Progenitor cell of endocrine pancreas (in vitro differentiated cells): Measurements from ENCODE around the gene GLYATL3. TPM values are rescaled to one million over a fixed set of nuclear protein-coding genes. Genes with fewer than 3 reads are reported as not detected.

Experiments
- DNase-seq: peaks from one replicate; pipeline ENCODE4 v3.0.0; 2021; ENCODE audit warnings: low spot score; ENCODE audit not compliant: unreplicated experiment
- H3K27ac Mint-ChIP-seq: 2 replicates; pipeline ENCODE4 v1.8.0; 2021; ENCODE audit warnings: mild to moderate bottlenecking, moderate library complexity, mixed read lengths
- H3K27me3 Mint-ChIP-seq: 2 replicates; pipeline ENCODE4 v1.8.0; 2021; ENCODE audit warnings: mixed read lengths
- H3K36me3 Mint-ChIP-seq: 2 replicates; pipeline ENCODE4 v1.8.0; 2022; ENCODE audit warnings: mixed read lengths; ENCODE audit not compliant: insufficient read depth
- H3K4me1 Mint-ChIP-seq: 2 replicates; pipeline ENCODE4 v1.8.0; 2021; ENCODE audit warnings: low read depth, mixed read lengths
- H3K4me3 Mint-ChIP-seq: 2 replicates; pipeline ENCODE4 v1.8.0; 2021; ENCODE audit warnings: low read depth, mild to moderate bottlenecking, moderate library complexity, mixed read lengths
- H3K9me3 Mint-ChIP-seq: 2 replicates; pipeline ENCODE4 v1.8.0; 2021; ENCODE audit warnings: low read depth, mixed read lengths
- long read RNA-seq: library from polyadenylated mRNA; unstranded; transcript quantifications from one replicate; pipeline ENCODE4 v2.0.0, GENCODE V29; 2020
- total RNA-seq: library from RNA; stranded (reverse); gene quantifications from 2 replicates; pipeline ENCODE4 v1.2.1, GENCODE V29; 2021
- TF ChIP-seq, protein P1 (sequence below): fragments of 200-600 bp; sonication (generic); IDR thresholded peaks from one replicate; pipeline ENCODE4 v1.5.0; 2021; ENCODE audit warnings: antibody characterized with exemption, mild to moderate bottlenecking; ENCODE audit not compliant: unreplicated experiment

Gene GLYATL3
- not detected in 2 replicates for total RNA-seq
- long read RNA-seq, result 0 reads

DNA sequence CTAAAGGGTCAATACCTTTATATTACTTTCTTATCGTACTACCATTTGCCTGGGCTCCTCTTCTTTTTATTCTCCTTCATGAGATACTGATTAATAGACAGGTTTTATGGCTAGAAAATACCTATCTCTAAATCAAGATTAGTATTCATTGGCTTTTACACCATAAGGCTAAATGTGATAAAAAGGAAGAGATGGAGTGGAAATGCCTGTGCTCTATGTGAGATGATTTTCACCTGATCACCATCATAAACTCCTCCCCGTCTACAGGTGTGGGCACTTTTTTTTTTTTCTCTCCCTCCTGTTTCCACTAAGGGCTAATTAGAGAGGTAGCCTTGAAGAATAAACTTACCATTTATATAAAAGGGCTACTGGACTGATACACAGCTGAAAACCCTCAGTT, at the start of gene GLYATL3:
Gene GLYATL3 (plus strand): TSS at position 301 of the 400 bp plus-strand sequence. CDS start 12,068 bp downstream, outside the sequence.
- Mint-ChIP-seq H3K27me3 (no peaks in the 10 kb centered on the region), H3K4me3 (no peak within 1 kb of the TSS), H3K36me3 (peaks cover 2% of the 10 kb centered on the region), H3K4me1 (peaks cover 7% of the 10 kb centered on the region), H3K27ac (no peak within 1 kb of the TSS), H3K9me3 (no peaks in the 10 kb centered on the region)
- TF ChIP-seq, protein P1, sequence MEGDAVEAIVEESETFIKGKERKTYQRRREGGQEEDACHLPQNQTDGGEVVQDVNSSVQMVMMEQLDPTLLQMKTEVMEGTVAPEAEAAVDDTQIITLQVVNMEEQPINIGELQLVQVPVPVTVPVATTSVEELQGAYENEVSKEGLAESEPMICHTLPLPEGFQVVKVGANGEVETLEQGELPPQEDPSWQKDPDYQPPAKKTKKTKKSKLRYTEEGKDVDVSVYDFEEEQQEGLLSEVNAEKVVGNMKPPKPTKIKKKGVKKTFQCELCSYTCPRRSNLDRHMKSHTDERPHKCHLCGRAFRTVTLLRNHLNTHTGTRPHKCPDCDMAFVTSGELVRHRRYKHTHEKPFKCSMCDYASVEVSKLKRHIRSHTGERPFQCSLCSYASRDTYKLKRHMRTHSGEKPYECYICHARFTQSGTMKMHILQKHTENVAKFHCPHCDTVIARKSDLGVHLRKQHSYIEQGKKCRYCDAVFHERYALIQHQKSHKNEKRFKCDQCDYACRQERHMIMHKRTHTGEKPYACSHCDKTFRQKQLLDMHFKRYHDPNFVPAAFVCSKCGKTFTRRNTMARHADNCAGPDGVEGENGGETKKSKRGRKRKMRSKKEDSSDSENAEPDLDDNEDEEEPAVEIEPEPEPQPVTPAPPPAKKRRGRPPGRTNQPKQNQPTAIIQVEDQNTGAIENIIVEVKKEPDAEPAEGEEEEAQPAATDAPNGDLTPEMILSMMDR, result no peak
- DNase-seq, result no peak

DNA sequence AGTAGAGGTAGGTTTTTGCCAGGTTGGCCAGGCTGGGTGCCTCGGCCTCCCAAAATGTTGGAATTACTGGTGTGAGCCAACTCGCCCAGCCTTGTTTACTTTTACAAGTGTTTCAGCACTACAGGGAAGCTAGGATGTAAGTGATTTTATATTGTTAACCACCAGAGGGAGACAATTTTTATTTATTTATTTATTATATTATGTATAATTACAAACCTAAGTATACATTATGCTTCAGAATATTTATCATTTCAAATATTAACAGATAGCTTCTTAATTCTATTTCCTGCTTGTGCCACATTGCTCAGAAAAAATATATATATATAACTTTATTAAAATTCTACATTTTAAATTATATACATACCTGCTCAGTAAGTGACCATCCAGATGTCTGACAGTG, 46.5 kb upstream of the GLYATL3 start:
- no peaks in the 10 kb centered on the region for H3K4me1 Mint-ChIP-seq
- no peak overlapping the region for H3K27ac Mint-ChIP-seq
- DNase-seq, result no peak
- no peaks in the 10 kb centered on the region for H3K9me3 Mint-ChIP-seq
- H3K4me3 Mint-ChIP-seq, result no peak overlapping the region
- no peaks in the 10 kb centered on the region for H3K27me3 Mint-ChIP-seq
- TF ChIP-seq, protein P1, result peak; percentile 58
- peaks cover 16% of the 10 kb centered on the region for H3K36me3 Mint-ChIP-seq

DNA sequence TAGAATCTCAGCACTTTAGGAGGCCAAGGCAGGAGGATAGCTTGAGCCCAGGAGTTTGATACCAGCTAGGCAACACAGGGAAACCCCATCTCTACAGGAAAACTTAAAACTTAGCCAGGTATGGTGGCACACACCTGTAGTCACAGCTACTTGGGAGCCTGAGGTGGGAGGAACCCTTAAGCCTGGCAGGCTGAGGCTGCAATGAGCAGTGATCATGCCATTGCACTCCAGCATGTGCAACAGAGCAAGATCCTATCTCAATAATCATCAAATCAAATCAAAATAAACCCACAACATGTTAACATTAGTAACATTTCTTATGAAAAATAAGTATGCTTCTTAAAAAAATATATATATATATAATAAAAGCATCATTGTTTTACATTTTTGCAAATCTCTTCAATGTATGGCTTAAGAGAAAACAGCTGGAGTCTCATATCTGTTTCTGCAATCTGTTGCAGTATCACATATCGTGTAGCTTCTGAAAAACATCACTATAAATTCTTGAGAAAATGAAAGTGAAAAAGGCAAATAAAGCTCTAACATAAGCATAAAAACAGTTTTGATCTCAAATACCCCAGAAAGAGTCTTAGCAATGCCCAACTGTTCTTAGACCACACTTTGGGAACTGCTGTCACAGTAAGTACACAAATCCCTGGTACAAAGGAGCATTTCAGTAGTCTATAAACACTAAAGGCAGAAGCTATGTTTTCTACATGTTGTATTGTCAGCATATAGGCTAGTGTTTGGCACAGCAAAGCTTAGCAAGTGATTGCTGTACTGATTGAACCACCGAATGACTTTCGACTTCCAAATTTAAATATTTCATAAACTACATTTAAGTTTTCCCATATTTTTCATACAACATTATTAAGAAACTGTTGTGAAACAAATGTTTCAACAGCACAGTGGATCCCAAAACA, 44.7 kb upstream of the GLYATL3 start:
- no peak overlapping the region for H3K27ac Mint-ChIP-seq
- no peaks in the 10 kb centered on the region for H3K9me3 Mint-ChIP-seq
- H3K27me3 Mint-ChIP-seq, result no peaks in the 10 kb centered on the region
- no peak overlapping the region for H3K4me3 Mint-ChIP-seq
- H3K36me3 Mint-ChIP-seq, result peaks cover 16% of the 10 kb centered on the region
- TF ChIP-seq, protein P1, result no peak
- H3K4me1 Mint-ChIP-seq, result no peaks in the 10 kb centered on the region
- DNase-seq, result no peak

DNA sequence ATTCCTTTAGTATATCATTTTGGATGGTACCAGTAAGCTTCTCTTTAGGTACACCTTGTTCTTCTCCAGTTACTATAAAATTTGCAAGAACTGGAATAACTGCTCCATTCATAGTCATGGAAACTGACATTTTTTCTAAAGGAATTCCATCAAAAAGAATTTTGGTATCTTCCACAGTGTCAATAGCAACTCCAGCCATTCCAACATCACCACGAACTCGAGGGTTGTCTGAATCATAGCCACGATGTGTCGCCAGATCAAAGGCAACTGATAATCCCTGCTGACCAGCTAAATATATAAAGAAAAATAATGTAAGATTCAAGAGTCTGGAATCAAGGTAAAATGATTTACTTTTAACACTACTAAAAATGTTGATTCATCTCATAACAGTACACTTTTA, 42.0 kb upstream of the GLYATL3 start:
- Mint-ChIP-seq H3K4me3 (no peak overlapping the region), H3K4me1 (peaks cover 9% of the 10 kb centered on the region), H3K27me3 (no peaks in the 10 kb centered on the region), H3K9me3 (no peaks in the 10 kb centered on the region), H3K36me3 (peaks cover 11% of the 10 kb centered on the region), H3K27ac (no peak overlapping the region)
- TF ChIP-seq, protein P1, result no peak
- no peak for DNase-seq

GRCh38 chr6:49462071-49462470, 37.7 kb upstream of the GLYATL3 start:
- Mint-ChIP-seq H3K4me3 (peak overlapping the region; percentile 98), H3K36me3 (peaks cover 2% of the 10 kb centered on the region), H3K9me3 (no peaks in the 10 kb centered on the region), H3K4me1 (peaks cover 17% of the 10 kb centered on the region), H3K27ac (peak overlapping the region; percentile 99), H3K27me3 (no peaks in the 10 kb centered on the region)
- TF ChIP-seq, protein P1, result no peak
- DNase-seq, result no peak
